Endothelial cell of umbilical vein (primary cell): ENCODE measurements around the gene PTRHD1. TPM values are rescaled to one million over a fixed set of nuclear protein-coding genes. Genes with fewer than 3 reads are reported as not detected.

Experiments
- BruUV-seq: library from RNA; stranded (reverse); fragments of 400-500 nt; replicated peaks from 2 replicates; lab custom pipeline; 2021; lab: Mats Ljungman, UMichigan
- CTCF ChIA-PET: fragments of 300-600, 350-600 bp; sonication (Branson Sonifier 250); formaldehyde crosslinking; loops from one replicate; lab custom pipeline; 2021; ENCODE audit warnings: antibody characterized with exemption, inconsistent platforms; lab: Charles Lee
- POLR2A ChIA-PET: fragments of 300-600, 350-600 bp; sonication (Branson Sonifier 250); formaldehyde crosslinking; loops from one replicate; lab custom pipeline; 2021; ENCODE audit warnings: antibody characterized with exemption, inconsistent platforms; lab: Charles Lee
- DNase-seq: peaks from one replicate; pipeline ENCODE4 v3.0.0-alpha.2; 2011; ENCODE audit warnings: low read depth, low spot score
- FAIRE-seq: peaks from 2 replicates; lab custom pipeline; 2011; peaks lifted over from hg19 to GRCh38; lab: Jason Lieb, UNC
- H2AFZ ChIP-seq: 2 replicates; pipeline ENCODE4 v1.6.0; 2012; ENCODE audit warnings: low read depth, low read length, control low read depth, inconsistent platforms
- H3K27ac ChIP-seq: 2 replicates; pipeline ENCODE4 v1.5.1; 2011; ENCODE audit warnings: low read depth, mild to moderate bottlenecking, control low read depth, low read length, moderate library complexity; ENCODE audit not compliant: insufficient read depth
- H3K27me3 ChIP-seq, 2 experiments: 2 replicates each; pipeline versions ENCODE4 v1.6.0 to v1.6.1; 2011; ENCODE audit warnings: low read length in 2 of 2, mixed read lengths in 1 of 2; ENCODE audit not compliant: control insufficient read depth in 2 of 2, insufficient read depth in 2 of 2
- H3K36me3 ChIP-seq, 2 experiments: 2 replicates in 1 of 2; 3 replicates in 1 of 2; pipeline ENCODE4 v1.5.1; 2011; ENCODE audit warnings: low read length in 2 of 2, mild to moderate bottlenecking in 1 of 2, moderate library complexity in 1 of 2; ENCODE audit not compliant: control insufficient read depth in 2 of 2, insufficient read depth in 2 of 2; ENCODE audit errors: extremely low read depth in 1 of 2
- H3K4me1 ChIP-seq: 3 replicates; pipeline ENCODE4 v1.5.1; 2011; ENCODE audit warnings: mild to moderate bottlenecking, low read length; ENCODE audit not compliant: control insufficient read depth, insufficient read depth; ENCODE audit errors: extremely low read depth
- H3K4me2 ChIP-seq: 2 replicates; pipeline ENCODE4 v1.6.1; 2011; ENCODE audit warnings: low read length, control low read depth, mixed read lengths; ENCODE audit not compliant: insufficient read depth
- H3K4me3 ChIP-seq, 3 experiments: fragments of 200-600 bp in 1 of 3; sonication (generic), shearing (Covaris generic) in 1 of 3; replicated peaks in 1 of 3; 2 replicates each; pipeline ENCODE4 v1.5.1; 2011 to 2016; ENCODE audit warnings: control low read depth in 3 of 3, low read length in 3 of 3, mild to moderate bottlenecking in 2 of 3, inconsistent platforms in 1 of 3, low read depth in 1 of 3, moderate library complexity in 1 of 3; ENCODE audit not compliant: insufficient read depth in 1 of 3
- H3K79me2 ChIP-seq: 2 replicates; pipeline ENCODE4 v1.6.0; 2012; ENCODE audit warnings: low read length, inconsistent platforms; ENCODE audit not compliant: control insufficient read depth, insufficient read depth
- H3K9ac ChIP-seq: replicated peaks from 2 replicates; pipeline ENCODE3; 2011; ENCODE audit warnings: low read length, control low read depth; ENCODE audit not compliant: insufficient read depth; ENCODE audit errors: extremely low read depth
- H3K9me1 ChIP-seq: replicated peaks from 3 replicates; pipeline ENCODE4 v1.6.0; 2011; ENCODE audit warnings: mild to moderate bottlenecking, low read length; ENCODE audit not compliant: control insufficient read depth, insufficient read depth; ENCODE audit errors: extremely low read depth
- H3K9me3 ChIP-seq: replicated peaks from 2 replicates; pipeline ENCODE4 v1.5.1; 2012; ENCODE audit warnings: low read length, inconsistent platforms; ENCODE audit not compliant: control insufficient read depth, insufficient read depth
- H4K20me1 ChIP-seq: replicated peaks from 2 replicates; pipeline ENCODE3; 2011; ENCODE audit warnings: mild to moderate bottlenecking, low read length; ENCODE audit not compliant: control insufficient read depth, insufficient read depth; ENCODE audit errors: extremely low read depth
- EZH2 ChIP-seq: IDR thresholded peaks from 2 replicates; pipeline ENCODE4 v1.6.1; 2012; ENCODE audit warnings: borderline replicate concordance, low read depth, mild to moderate bottlenecking, moderate library complexity, low read length, inconsistent platforms; ENCODE audit not compliant: severe bottlenecking
- FOS ChIP-seq: IDR thresholded peaks from 2 replicates; pipeline ENCODE4 v1.6.1; 2011; ENCODE audit warnings: mild to moderate bottlenecking, low read length, moderate library complexity, borderline replicate concordance; ENCODE audit not compliant: insufficient read depth
- GATA2 ChIP-seq: IDR thresholded peaks from 2 replicates; pipeline ENCODE4 v1.7.0; 2011; ENCODE audit warnings: low read depth, mild to moderate bottlenecking, moderate library complexity, mixed read lengths, low read length; ENCODE audit not compliant: insufficient read length, insufficient read depth
- JUN ChIP-seq: IDR thresholded peaks from 2 replicates; pipeline ENCODE4 v1.6.1; 2011; ENCODE audit warnings: borderline replicate concordance, low read depth; ENCODE audit not compliant: insufficient read length, insufficient read depth
- MYC ChIP-seq: IDR thresholded peaks from one replicate; pipeline ENCODE4 v1.6.1; 2011; ENCODE audit warnings: mild to moderate bottlenecking, low read depth, low read length
- POLR2A ChIP-seq: IDR thresholded peaks from 2 replicates; pipeline ENCODE4 v1.6.1; 2012; ENCODE audit warnings: low read depth, mild to moderate bottlenecking, control low read depth, low read length
- POLR2AphosphoS5 ChIP-seq: IDR thresholded peaks from 2 replicates; pipeline ENCODE4 v1.6.1; 2012; ENCODE audit warnings: low read depth, mild to moderate bottlenecking, control low read depth, low read length, moderate library complexity; ENCODE audit not compliant: insufficient read depth
- dilution Hi-C: fragments of 300-500 bp; cut with MboI; formaldehyde crosslinking; loops from one replicate; pipeline ENCODE4 v1.15.0; 2019; ENCODE audit warnings: low sequenced_read_pairs; ENCODE audit not compliant: extremely low pct_ligation_motif_present
- intact Hi-C: fragments of 100-400 bp; cut with micrococcal nuclease; formaldehyde crosslinking; loops from one replicate; pipeline ENCODE4 v1.10.0; 2022
- polyA plus RNA-seq, 4 experiments: library from polyadenylated mRNA; depleted of rRNA in 3 of 4; stranded (reverse) in 3 of 4; unstranded in 1 of 4; fragments of >200 nt; gene quantifications; 2 replicates each; pipeline versions ENCODE4 v1.2.1 to v1.2.3, GENCODE V29; 2011 to 2012; ENCODE audit warnings: missing spikeins in 1 of 4
- total RNA-seq: library from RNA; stranded (reverse); gene quantifications from 2 replicates; pipeline ENCODE4 v1.2.3, GENCODE V29; 2021
- TF ChIP-seq, protein P1 (sequence below), 2 donors: IDR thresholded peaks; 1 replicate in 1 of 2; 2 replicates in 1 of 2; pipeline ENCODE4 v1.5.1; 2011; ENCODE audit warnings: low read length in 2 of 2, mild to moderate bottlenecking in 2 of 2, moderate library complexity in 2 of 2, control low read depth in 1 of 2, inconsistent platforms in 1 of 2, low read depth in 1 of 2; ENCODE audit not compliant: insufficient read depth in 1 of 2; ENCODE audit errors: extremely low read depth in 1 of 2
- TF ChIP-seq, protein P2 (sequence below): IDR thresholded peaks from 2 replicates; pipeline ENCODE4 v1.6.1; 2011; ENCODE audit not compliant: insufficient read depth, insufficient read length

PTRHD1 gene
- total and polyA plus RNA-seq, 2 donors (not counting 3 experiments of a cell fraction or from before 2014, with no cell fraction given) = 41.1 to 68.8 TPM

DNA sequence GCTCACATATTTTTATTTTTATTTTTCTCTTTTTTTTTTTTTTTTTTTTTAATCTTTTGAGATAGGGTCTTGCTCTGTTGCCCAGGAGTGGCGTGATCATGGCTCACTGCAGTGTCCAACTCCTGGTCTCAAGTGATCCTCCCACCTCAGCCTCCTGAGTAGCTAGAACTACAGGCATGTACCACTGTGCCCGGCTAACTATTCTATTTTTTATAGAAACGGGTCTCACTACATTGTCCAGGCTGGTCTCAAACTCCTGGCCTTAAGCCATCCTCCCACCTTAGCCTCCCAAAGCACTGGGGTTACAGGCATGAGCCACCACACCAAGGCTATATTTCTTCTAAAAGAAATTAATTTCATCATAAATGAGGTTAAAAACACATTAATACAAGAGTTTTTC lies 45.9 kb downstream of the PTRHD1 start:
- dilution Hi-C loops = no loop called here
- DNase-seq = no peak
- no peaks in the 10 kb centered on the region for H3K9me3 ChIP-seq
- ChIA-PET POLR2A (no interaction called here), CTCF (no interaction called here)
- no peak overlapping the region for H3K27ac ChIP-seq
- peaks cover under 1 to 4% of the 10 kb centered on the region in 2 experiments for H3K36me3 ChIP-seq
- H3K4me1 ChIP-seq = no peaks in the 10 kb centered on the region
- H3K27me3 ChIP-seq = no peaks in the 10 kb centered on the region
- H3K79me2 ChIP-seq = no peaks in the 10 kb centered on the region
- no peak overlapping the region for H3K4me2 ChIP-seq
- H3K9ac ChIP-seq = no peak overlapping the region
- no TSS peak for BruUV-seq
- no peaks in the 10 kb centered on the region for H3K9me1 ChIP-seq
- intact Hi-C loops = no loop called here
- no peaks in the 10 kb centered on the region for H4K20me1 ChIP-seq
- no peak for FAIRE-seq
- H3K4me3 ChIP-seq = no peak overlapping the region
- no peak overlapping the region for H2AFZ ChIP-seq
- no peak for TF ChIP-seq POLR2A
- no peak for TF ChIP-seq FOS
- TF ChIP-seq GATA2 = no peak
- TF ChIP-seq EZH2 = no peak
- no peak for TF ChIP-seq MYC
- TF ChIP-seq, protein P1, sequence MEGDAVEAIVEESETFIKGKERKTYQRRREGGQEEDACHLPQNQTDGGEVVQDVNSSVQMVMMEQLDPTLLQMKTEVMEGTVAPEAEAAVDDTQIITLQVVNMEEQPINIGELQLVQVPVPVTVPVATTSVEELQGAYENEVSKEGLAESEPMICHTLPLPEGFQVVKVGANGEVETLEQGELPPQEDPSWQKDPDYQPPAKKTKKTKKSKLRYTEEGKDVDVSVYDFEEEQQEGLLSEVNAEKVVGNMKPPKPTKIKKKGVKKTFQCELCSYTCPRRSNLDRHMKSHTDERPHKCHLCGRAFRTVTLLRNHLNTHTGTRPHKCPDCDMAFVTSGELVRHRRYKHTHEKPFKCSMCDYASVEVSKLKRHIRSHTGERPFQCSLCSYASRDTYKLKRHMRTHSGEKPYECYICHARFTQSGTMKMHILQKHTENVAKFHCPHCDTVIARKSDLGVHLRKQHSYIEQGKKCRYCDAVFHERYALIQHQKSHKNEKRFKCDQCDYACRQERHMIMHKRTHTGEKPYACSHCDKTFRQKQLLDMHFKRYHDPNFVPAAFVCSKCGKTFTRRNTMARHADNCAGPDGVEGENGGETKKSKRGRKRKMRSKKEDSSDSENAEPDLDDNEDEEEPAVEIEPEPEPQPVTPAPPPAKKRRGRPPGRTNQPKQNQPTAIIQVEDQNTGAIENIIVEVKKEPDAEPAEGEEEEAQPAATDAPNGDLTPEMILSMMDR (IDR thresholded peaks at IDR 0.05; ENCODE audit: extremely low read depth in 1 of 2, insufficient read depth in 1 of 2, low read depth in 1 of 2, low read length in 2 of 2) = no peak
- no peak for TF ChIP-seq JUN
- no peak for TF ChIP-seq POLR2AphosphoS5
- TF ChIP-seq, protein P2, sequence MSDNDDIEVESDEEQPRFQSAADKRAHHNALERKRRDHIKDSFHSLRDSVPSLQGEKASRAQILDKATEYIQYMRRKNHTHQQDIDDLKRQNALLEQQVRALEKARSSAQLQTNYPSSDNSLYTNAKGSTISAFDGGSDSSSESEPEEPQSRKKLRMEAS = no peak
